NB4 (cell line): Measurements from ENCODE around the gene RCN2.
"Not testable (repeated sequence)": the region's sequence is repeated elsewhere in the genome, so short reads cannot be mapped to it uniquely, and the experiment has no call there.

ENCODE experiments used
- DNase-seq: peaks from one replicate; pipeline ENCODE4 v3.0.0; 2010; ENCODE audit warnings: low read depth
- H3K4me3 ChIP-seq: one replicate; pipeline ENCODE4 v1.5.1; 2011; ENCODE audit warnings: mild to moderate bottlenecking, low read depth, low read length, moderate library complexity
- MYC ChIP-seq: IDR thresholded peaks from 2 replicates; pipeline ENCODE4 v1.6.1; 2011; ENCODE audit warnings: low read depth, low read length
- POLR2A ChIP-seq: IDR thresholded peaks from 2 replicates; pipeline ENCODE4 v1.6.1; 2011; ENCODE audit warnings: mild to moderate bottlenecking; ENCODE audit not compliant: insufficient read length; ENCODE audit errors: extremely low read depth
- TF ChIP-seq, protein P1 (sequence below): IDR thresholded peaks from one replicate; pipeline ENCODE4 v1.5.1; 2012; ENCODE audit warnings: low read depth, low read length
- TF ChIP-seq, protein P2 (sequence below): IDR thresholded peaks from 2 replicates; pipeline ENCODE4 v1.6.1; 2011; ENCODE audit warnings: low read depth, low read length

The RCN2 gene

DNA sequence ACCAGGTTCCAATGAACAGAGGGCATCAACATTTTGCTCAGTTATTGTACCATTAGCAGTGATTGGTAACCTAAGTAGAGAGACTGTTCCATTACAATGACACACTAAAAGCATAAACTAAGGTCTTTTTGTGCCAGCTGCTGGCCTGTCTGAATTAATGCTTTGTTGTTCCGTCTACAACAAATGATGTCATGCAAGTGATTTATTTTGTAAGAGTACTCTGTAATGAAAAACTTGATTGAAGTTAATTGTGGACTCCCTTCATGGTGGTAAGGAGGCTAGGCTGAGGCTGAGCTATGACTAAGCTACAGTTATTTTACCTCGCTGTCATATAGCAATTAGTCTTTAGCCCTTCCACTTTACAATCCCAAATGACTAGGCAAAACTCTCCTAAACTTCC, 23.2 kb downstream of the RCN2 start:
- no peak overlapping the region for H3K4me3 ChIP-seq
- DNase-seq: no peak
- TF ChIP-seq, protein P1, sequence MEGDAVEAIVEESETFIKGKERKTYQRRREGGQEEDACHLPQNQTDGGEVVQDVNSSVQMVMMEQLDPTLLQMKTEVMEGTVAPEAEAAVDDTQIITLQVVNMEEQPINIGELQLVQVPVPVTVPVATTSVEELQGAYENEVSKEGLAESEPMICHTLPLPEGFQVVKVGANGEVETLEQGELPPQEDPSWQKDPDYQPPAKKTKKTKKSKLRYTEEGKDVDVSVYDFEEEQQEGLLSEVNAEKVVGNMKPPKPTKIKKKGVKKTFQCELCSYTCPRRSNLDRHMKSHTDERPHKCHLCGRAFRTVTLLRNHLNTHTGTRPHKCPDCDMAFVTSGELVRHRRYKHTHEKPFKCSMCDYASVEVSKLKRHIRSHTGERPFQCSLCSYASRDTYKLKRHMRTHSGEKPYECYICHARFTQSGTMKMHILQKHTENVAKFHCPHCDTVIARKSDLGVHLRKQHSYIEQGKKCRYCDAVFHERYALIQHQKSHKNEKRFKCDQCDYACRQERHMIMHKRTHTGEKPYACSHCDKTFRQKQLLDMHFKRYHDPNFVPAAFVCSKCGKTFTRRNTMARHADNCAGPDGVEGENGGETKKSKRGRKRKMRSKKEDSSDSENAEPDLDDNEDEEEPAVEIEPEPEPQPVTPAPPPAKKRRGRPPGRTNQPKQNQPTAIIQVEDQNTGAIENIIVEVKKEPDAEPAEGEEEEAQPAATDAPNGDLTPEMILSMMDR: no peak
- TF ChIP-seq, protein P2, sequence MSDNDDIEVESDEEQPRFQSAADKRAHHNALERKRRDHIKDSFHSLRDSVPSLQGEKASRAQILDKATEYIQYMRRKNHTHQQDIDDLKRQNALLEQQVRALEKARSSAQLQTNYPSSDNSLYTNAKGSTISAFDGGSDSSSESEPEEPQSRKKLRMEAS: no peak

DNA sequence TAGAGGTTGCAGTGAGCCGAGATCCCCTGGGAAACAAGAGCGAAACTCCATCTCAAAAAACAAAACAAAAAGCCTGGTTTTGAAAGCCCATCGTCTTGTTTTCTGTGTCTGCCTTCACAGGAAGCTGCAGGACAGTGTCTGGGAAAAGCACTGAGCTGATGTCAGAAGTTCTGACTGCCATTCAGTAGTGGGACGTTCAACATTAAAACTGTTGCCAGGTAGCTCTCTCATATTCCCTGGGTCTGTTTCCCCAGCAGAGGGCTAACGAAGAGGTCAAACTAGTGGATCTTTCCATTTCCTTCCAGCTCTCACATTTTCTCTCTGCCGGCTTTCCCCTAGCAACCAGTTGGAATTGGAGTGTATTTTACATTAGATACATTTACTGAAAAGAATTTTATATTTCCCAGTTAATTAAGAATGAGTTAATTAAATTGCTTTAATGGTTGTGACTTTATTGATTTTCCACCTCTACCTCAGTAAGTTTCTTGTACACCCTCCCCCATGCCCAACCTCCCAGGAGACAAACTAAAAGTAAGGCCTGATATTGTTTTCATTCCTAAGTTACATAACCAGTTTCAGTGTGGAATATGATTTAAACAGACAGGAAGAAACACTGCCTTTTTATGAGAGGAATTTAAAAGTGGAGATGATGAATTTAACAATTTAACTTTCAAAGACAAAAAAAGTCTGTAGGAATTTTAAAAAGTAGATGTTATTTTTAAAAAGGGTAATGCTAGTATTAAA, 29.9 kb downstream of the RCN2 start:
- TF ChIP-seq MYC (no peak), POLR2A (no peak)
- TF ChIP-seq, protein P2: no peak
- TF ChIP-seq, protein P1: no peak
- no peak for DNase-seq
- H3K4me3 ChIP-seq: no peak overlapping the region

DNA sequence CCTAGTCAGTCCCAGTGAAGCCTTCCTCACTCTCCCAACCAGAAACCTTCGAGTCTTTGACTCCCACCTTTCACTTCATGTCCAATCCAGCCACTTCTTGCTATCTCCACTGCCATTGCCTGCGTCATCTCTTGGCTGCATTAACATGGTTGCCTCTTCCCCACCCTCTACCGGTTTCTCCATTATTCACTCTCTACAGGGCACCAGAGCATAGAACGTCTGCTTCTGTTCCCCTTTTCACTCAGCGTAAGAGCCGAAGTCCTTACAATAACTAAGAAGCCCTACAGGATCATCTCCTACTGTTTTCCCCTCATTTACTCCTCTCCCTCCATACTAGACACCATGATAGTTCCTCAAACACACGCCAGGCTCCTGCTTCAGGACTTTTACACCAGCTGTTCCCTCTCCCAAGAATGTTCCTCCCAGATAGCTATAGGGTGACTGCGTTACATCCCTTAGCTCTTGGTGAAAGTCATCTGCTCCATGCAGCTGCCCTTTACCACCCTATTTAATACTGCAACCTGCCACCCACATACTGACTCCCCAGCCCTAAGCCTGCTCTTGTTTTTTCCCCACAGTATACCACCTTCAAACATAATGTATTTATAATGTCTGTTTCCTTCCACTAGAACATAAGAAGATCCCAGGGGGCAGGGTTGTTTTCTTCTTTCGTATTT, 30.9 kb downstream of the RCN2 start:
- no peak overlapping the region for H3K4me3 ChIP-seq
- no peak for TF ChIP-seq MYC
- TF ChIP-seq, protein P1: no peak
- TF ChIP-seq, protein P2: no peak
- TF ChIP-seq POLR2A: no peak
- DNase-seq: no peak

DNA sequence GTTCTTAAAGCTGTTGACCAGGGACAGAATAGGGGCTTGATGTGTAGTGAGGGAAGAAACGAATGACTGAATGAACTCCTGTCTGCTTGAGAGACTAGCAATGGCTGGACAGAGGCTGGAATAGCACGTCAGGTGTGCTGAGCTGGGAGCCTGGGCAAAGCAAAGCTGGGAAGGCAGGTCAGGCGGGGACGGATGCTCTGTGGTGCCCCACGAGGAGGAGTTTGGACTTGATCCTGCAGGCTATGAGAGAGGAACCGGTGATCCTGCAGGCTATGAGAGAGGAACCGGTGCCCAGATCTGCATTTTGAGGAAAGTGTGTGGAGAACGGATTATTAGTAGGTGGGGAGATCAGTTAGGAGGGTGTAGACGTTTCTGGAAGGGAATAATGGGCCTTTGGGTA, 32.0 kb downstream of the RCN2 start:
- TF ChIP-seq POLR2A: no peak
- TF ChIP-seq, protein P1: no peak
- TF ChIP-seq, protein P2: no peak
- TF ChIP-seq MYC: no peak
- H3K4me3 ChIP-seq: no peak overlapping the region
- no peak for DNase-seq

DNA sequence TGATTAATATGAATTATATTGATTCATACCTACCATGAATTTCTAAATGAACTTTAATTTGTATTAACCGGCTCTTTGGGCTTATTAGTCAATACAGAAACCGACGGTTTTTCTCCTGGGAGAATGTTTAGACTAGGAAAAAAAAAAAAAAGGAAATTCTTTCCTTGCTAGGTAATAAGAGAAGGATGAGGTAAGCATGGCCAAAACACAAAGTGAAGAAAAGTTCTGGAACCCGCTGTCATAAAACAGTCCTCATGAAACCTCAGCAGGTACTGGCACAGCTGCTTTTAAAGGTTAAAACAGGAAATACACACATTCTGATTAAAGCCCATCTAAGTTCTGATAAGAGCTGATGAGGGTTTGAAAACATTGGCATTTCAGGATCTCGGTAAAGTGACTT, 32.6 kb downstream of the RCN2 start:
- no peak for TF ChIP-seq POLR2A
- TF ChIP-seq, protein P2: no peak
- TF ChIP-seq MYC: no peak
- TF ChIP-seq, protein P1: no peak
- H3K4me3 ChIP-seq: no peak overlapping the region
- DNase-seq: no peak

DNA sequence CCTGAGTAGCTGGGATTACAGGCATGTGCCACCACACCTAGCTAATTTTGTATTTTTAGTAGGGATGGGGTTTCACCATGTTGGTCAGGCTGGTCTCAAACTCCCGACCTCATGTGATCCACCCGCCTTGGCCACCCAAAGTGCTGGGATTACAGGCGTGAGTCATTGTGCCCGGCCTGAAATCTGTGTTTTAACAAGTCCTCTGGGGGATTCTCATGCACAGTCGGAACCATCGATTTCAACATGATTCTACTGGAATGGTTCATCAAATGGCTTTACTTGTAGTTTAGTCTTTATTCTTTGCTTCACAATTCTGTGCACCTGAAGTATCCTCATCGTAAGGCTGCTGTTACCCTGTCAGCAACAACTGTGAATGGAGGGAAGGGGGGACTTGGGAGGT, 34.5 kb downstream of the RCN2 start:
- DNase-seq: peak; percentile 64

More for the DNA sequence above, 34.5 kb downstream of the RCN2 start:
- H3K4me3 ChIP-seq: not testable (repeated sequence)
